Measurements from ENCODE around the gene FHDC1. TPM values are rescaled to one million over a fixed set of nuclear protein-coding genes. Genes with fewer than 3 reads are reported as not detected.
"Not testable (repeated sequence)": the region's sequence is repeated elsewhere in the genome, so short reads cannot be mapped to it uniquely, and the experiment has no call there.

The FHDC1 gene, protein sequence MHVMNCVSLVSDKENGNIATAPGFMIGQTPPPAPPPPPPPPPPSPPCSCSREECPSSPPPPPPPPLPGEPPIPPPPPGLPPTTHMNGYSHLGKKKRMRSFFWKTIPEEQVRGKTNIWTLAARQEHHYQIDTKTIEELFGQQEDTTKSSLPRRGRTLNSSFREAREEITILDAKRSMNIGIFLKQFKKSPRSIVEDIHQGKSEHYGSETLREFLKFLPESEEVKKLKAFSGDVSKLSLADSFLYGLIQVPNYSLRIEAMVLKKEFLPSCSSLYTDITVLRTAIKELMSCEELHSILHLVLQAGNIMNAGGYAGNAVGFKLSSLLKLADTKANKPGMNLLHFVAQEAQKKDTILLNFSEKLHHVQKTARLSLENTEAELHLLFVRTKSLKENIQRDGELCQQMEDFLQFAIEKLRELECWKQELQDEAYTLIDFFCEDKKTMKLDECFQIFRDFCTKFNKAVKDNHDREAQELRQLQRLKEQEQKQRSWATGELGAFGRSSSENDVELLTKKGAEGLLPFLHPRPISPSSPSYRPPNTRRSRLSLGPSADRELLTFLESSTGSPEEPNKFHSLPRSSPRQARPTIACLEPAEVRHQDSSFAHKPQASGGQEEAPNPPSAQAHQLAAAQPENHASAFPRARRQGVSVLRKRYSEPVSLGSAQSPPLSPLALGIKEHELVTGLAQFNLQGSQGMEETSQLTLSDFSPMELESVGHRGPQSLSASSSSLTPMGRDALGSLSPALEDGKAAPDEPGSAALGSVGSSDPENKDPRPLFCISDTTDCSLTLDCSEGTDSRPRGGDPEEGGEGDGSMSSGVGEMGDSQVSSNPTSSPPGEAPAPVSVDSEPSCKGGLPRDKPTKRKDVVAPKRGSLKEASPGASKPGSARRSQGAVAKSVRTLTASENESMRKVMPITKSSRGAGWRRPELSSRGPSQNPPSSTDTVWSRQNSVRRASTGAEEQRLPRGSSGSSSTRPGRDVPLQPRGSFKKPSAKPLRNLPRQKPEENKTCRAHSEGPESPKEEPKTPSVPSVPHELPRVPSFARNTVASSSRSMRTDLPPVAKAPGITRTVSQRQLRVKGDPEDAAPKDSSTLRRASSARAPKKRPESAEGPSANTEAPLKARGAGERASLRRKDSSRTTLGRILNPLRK
- 10 to 100 TPM in 2 of 4 donors, 1 to 10 TPM in 2; 3.7 to 12.7 (median 10.0) TPM for polyA plus RNA-seq
- long read RNA-seq, donor 1, full-length matches to known transcripts = 1 of 10 reads
- long read RNA-seq, donor 1, partial matches to known transcripts = 9 of 10 reads
- long read RNA-seq, donor 1, other reads (novel, unspliced or antisense) = 0 of 10 reads
- long read RNA-seq, donor 2 = 0 reads
- long read RNA-seq, donor 3 = 0 reads
- long read RNA-seq, donor 4 = 0 reads
- long read RNA-seq, donor 5 = 0 reads
- long read RNA-seq, donor 6, full-length matches to known transcripts = 2 of 7 reads
- long read RNA-seq, donor 6, partial matches to known transcripts = 5 of 7 reads
- long read RNA-seq, donor 6, other reads (novel, unspliced or antisense) = 0 of 7 reads
- long read RNA-seq, donor 7 = 0 reads
- long read RNA-seq, donor 8 = 0 reads
- long read RNA-seq, donor 9 = 0 reads
- long read RNA-seq, donor 10, full-length matches to known transcripts = 1 of 1 reads
- long read RNA-seq, donor 10, partial matches to known transcripts = 0 of 1 reads
- long read RNA-seq, donor 10, other reads (novel, unspliced or antisense) = 0 of 1 reads

GRCh38 chr4:152935631-152936445 lies at the start of gene FHDC1:
Gene FHDC1, plus strand, starts transcription at chr4:152936323. Its CDS starts 6,735 bp downstream, at chr4:152943058.
- Histone ChIP-seq H3K36me3 (ENCODE audit: control insufficient read depth in 3 of 3, insufficient read depth in 2 of 3, low read depth in 1 of 3, low read length in 3 of 3) (peaks cover 0 to 3% (median 0%) of the 10 kb centered on the region in 3 donors), H3K4me1 (ENCODE audit: control insufficient read depth in 3 of 3, insufficient read depth in 2 of 3, low read depth in 1 of 3, low read length in 2 of 3) (peaks cover 0 to 19% (median 2%) of the 10 kb centered on the region in 3 donors), H3K4me3 (ENCODE audit: low read depth in 1 of 3, low read length in 3 of 3) (peak within 1 kb of the TSS; percentile 56 to 92 (median 69)), H3K9me3 (ENCODE audit: control insufficient read depth in 2 of 2, insufficient read depth in 1 of 2, low read depth in 1 of 2, low read length in 1 of 2) (no peaks in the 10 kb centered on the region), H3K27me3 (ENCODE audit: control insufficient read depth in 3 of 3, insufficient read depth in 3 of 3, low read length in 3 of 3) (no peaks in the 10 kb centered on the region), H3K27ac (ENCODE audit: low read depth in 1 of 3, low read length in 2 of 3) (peak within 1 kb of the TSS; percentile 81 to 98 (median 95))
- WGBS, 3 donors = 1 to 3% (median 1%) methylated on average over 58 to 75 of the region's 75 CpGs
- DNase-seq (peak; percentile 87 to 93), FAIRE-seq (no peak)

DNA sequence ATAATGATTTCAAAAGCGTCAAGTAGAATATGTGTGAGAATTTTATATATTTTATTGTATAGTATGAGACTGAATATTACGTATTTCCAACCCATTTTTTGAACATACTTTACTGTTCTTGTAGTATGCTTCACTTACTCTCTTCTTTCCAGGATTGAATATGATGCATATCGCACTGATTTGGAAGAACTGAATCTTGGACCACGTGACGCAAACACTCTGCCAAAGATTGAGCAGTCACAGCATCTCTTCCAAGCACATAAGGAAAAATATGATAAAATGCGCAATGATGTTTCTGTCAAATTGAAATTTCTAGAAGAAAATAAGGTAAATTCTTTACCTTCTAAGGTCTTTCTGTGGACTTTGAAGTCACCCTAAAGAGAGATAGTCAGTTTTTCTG lies 48.1 kb upstream of the FHDC1 start:
- WGBS, 3 donors = 92 to 98% (median 96%) methylated on average over 6 of the region's 6 CpGs

GRCh38 chr4:152892974-152893373 lies 43.1 kb upstream of the FHDC1 start:
- peaks cover 0 to 4% (median 0%) of the 10 kb centered on the region in 3 donors for H3K4me1 ChIP-seq (ENCODE audit: control insufficient read depth in 3 of 3, insufficient read depth in 2 of 3, low read depth in 1 of 3, low read length in 2 of 3)
- no peaks in the 10 kb centered on the region for H3K9me3 ChIP-seq (ENCODE audit: control insufficient read depth in 2 of 2, insufficient read depth in 1 of 2, low read depth in 1 of 2, low read length in 1 of 2)
- no peak overlapping the region for H3K4me3 ChIP-seq (ENCODE audit: low read depth in 1 of 3, low read length in 3 of 3)
- H3K27me3 ChIP-seq (ENCODE audit: control insufficient read depth in 3 of 3, insufficient read depth in 3 of 3, low read length in 3 of 3) = no peaks in the 10 kb centered on the region
- FAIRE-seq = no peak
- H3K27ac ChIP-seq (ENCODE audit: low read depth in 1 of 3, low read length in 2 of 3) = peak overlapping the region in 1 of 3 donors; percentile 53
- DNase-seq = peak; percentile 20 to 82
- H3K36me3 ChIP-seq (ENCODE audit: control insufficient read depth in 3 of 3, insufficient read depth in 2 of 3, low read depth in 1 of 3, low read length in 3 of 3) = peaks cover 0 to 10% (median 2%) of the 10 kb centered on the region in 3 donors
- WGBS, 3 donors = 20 to 55% (median 51%) methylated on average over 2 of the region's 2 CpGs

More for the DNA sequence above, 48.1 kb upstream of the FHDC1 start:
- H3K27ac ChIP-seq (ENCODE audit: low read depth in 1 of 3, low read length in 2 of 3) = no peak overlapping the region
- no peaks in the 10 kb centered on the region for H3K9me3 ChIP-seq (ENCODE audit: control insufficient read depth in 2 of 2, insufficient read depth in 1 of 2, low read depth in 1 of 2, low read length in 1 of 2)
- FAIRE-seq (peak; percentile 68), DNase-seq (no peak)
- H3K4me3 ChIP-seq (ENCODE audit: low read depth in 1 of 3, low read length in 3 of 3) = no peak overlapping the region
- H3K4me1 ChIP-seq (ENCODE audit: control insufficient read depth in 3 of 3, insufficient read depth in 2 of 3, low read depth in 1 of 3, low read length in 2 of 3) = peaks cover 0 to 4% (median 0%) of the 10 kb centered on the region in 3 donors
- H3K27me3 ChIP-seq (ENCODE audit: control insufficient read depth in 3 of 3, insufficient read depth in 3 of 3, low read length in 3 of 3) = no peaks in the 10 kb centered on the region
- H3K36me3 ChIP-seq (ENCODE audit: control insufficient read depth in 3 of 3, insufficient read depth in 2 of 3, low read depth in 1 of 3, low read length in 3 of 3) = peaks cover 1 to 7% (median 3%) of the 10 kb centered on the region in 3 donors

DNA sequence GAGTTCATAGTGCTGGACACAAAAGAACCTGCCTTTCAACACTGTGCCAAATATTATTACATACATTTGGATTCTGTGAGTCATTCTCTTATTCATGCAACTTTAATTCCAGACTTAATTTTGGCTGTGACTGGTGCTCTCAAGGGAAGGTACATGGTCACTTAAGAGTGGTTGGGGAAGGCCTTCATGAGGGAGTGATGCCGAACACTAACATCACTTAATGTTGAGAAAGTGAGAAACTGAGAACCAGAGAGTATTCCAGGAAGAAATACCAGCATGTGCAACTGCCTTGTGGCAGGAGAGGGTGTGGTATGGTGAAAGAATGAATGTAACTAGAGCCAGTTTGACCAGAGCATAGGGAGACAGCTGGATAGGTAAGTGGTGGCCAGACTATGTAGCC lies 41.5 kb upstream of the FHDC1 start:
- no peaks in the 10 kb centered on the region for H3K27me3 ChIP-seq (ENCODE audit: control insufficient read depth in 3 of 3, insufficient read depth in 3 of 3, low read length in 3 of 3)
- DNase-seq (no peak), FAIRE-seq (no peak)
- 95 to 97% (median 95%) methylated on average over 1 of the region's 1 CpG for WGBS, 3 donors
- H3K9me3 ChIP-seq (ENCODE audit: control insufficient read depth in 2 of 2, insufficient read depth in 1 of 2, low read depth in 1 of 2, low read length in 1 of 2) = no peaks in the 10 kb centered on the region
- H3K4me1 ChIP-seq (ENCODE audit: control insufficient read depth in 3 of 3, insufficient read depth in 2 of 3, low read depth in 1 of 3, low read length in 2 of 3) = peaks cover 0 to 4% (median 0%) of the 10 kb centered on the region in 3 donors
- H3K27ac ChIP-seq (ENCODE audit: low read depth in 1 of 3, low read length in 2 of 3) = no peak overlapping the region
- no peak overlapping the region for H3K4me3 ChIP-seq (ENCODE audit: low read depth in 1 of 3, low read length in 3 of 3)
- peaks cover 0 to 10% (median 0%) of the 10 kb centered on the region in 3 donors for H3K36me3 ChIP-seq (ENCODE audit: control insufficient read depth in 3 of 3, insufficient read depth in 2 of 3, low read depth in 1 of 3, low read length in 3 of 3)

DNA sequence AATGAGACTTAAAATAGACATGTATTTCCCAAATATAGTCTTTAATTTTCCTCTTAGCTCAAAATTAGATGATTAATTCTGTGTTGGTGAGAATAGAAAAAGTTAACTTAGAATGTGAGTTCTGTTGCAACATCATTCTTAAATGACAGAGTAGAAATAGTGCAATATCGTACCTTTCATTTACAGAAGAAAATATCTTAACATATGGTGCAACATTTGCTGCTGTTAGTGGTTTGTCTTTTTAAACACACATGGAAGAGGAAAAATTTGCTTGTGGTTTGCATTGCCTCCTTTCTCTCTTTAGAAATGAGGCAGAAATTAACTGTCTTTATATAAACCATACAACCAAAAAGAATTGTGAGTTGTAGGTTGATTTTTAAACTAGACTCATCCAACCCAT lies 39.3 kb upstream of the FHDC1 start:
- no peaks in the 10 kb centered on the region for H3K9me3 ChIP-seq (ENCODE audit: control insufficient read depth in 2 of 2, insufficient read depth in 1 of 2, low read depth in 1 of 2, low read length in 1 of 2)
- no peak for DNase-seq
- no peak overlapping the region for H3K27ac ChIP-seq (ENCODE audit: low read depth in 1 of 3, low read length in 2 of 3)
- H3K4me1 ChIP-seq (ENCODE audit: control insufficient read depth in 3 of 3, insufficient read depth in 2 of 3, low read depth in 1 of 3, low read length in 2 of 3) = peaks cover 0 to 4% (median 0%) of the 10 kb centered on the region in 3 donors
- 83 to 96% (median 88%) methylated on average over 1 of the region's 1 CpG for WGBS, 3 donors
- peaks cover 0 to 5% (median 0%) of the 10 kb centered on the region in 3 donors for H3K36me3 ChIP-seq (ENCODE audit: control insufficient read depth in 3 of 3, insufficient read depth in 2 of 3, low read depth in 1 of 3, low read length in 3 of 3)
- no peak overlapping the region for H3K4me3 ChIP-seq (ENCODE audit: low read depth in 1 of 3, low read length in 3 of 3)
- FAIRE-seq = no peak
- no peaks in the 10 kb centered on the region for H3K27me3 ChIP-seq (ENCODE audit: control insufficient read depth in 3 of 3, insufficient read depth in 3 of 3, low read length in 3 of 3)

- not testable (repeated sequence) for DNase-seq; H3K9me3 ChIP-seq (ENCODE audit: control insufficient read depth in 2 of 2, insufficient read depth in 1 of 2, low read depth in 1 of 2, low read length in 1 of 2); H3K27me3 ChIP-seq (ENCODE audit: control insufficient read depth in 3 of 3, insufficient read depth in 3 of 3, low read length in 3 of 3); H3K27ac ChIP-seq (ENCODE audit: low read depth in 1 of 3, low read length in 2 of 3); H3K36me3 ChIP-seq (ENCODE audit: control insufficient read depth in 3 of 3, insufficient read depth in 2 of 3, low read depth in 1 of 3, low read length in 3 of 3); H3K4me1 ChIP-seq (ENCODE audit: control insufficient read depth in 3 of 3, insufficient read depth in 2 of 3, low read depth in 1 of 3, low read length in 2 of 3); FAIRE-seq; H3K4me3 ChIP-seq (ENCODE audit: low read depth in 1 of 3, low read length in 3 of 3)
- WGBS, 3 donors = 91 to 96% (median 93%) methylated on average over 6 of the region's 6 CpGs
Measured at GRCh38 chr4:152898133-152898532, 38.0 kb upstream of the FHDC1 start.

GRCh38 chr4:152898606-152899005 lies 37.5 kb upstream of the FHDC1 start:
- DNase-seq = no peak
- H3K27me3 ChIP-seq (ENCODE audit: control insufficient read depth in 3 of 3, insufficient read depth in 3 of 3, low read length in 3 of 3) = no peaks in the 10 kb centered on the region
- H3K9me3 ChIP-seq (ENCODE audit: control insufficient read depth in 2 of 2, insufficient read depth in 1 of 2, low read depth in 1 of 2, low read length in 1 of 2) = no peaks in the 10 kb centered on the region
- peaks cover 0 to 6% (median 1%) of the 10 kb centered on the region in 3 donors for H3K36me3 ChIP-seq (ENCODE audit: control insufficient read depth in 3 of 3, insufficient read depth in 2 of 3, low read depth in 1 of 3, low read length in 3 of 3)
- H3K4me1 ChIP-seq (ENCODE audit: control insufficient read depth in 3 of 3, insufficient read depth in 2 of 3, low read depth in 1 of 3, low read length in 2 of 3) = no peaks in the 10 kb centered on the region
- FAIRE-seq = no peak
- no peak overlapping the region for H3K4me3 ChIP-seq (ENCODE audit: low read depth in 1 of 3, low read length in 3 of 3)
- H3K27ac ChIP-seq (ENCODE audit: low read depth in 1 of 3, low read length in 2 of 3) = no peak overlapping the region
